ENCODE results near the gene BABAM1. TPM values are rescaled to one million over a fixed set of nuclear protein-coding genes. Genes with fewer than 3 reads are reported as not detected.

BABAM1 gene
- total RNA-seq, 1 experiment from 2014 or later, result 93.3 TPM

DNA sequence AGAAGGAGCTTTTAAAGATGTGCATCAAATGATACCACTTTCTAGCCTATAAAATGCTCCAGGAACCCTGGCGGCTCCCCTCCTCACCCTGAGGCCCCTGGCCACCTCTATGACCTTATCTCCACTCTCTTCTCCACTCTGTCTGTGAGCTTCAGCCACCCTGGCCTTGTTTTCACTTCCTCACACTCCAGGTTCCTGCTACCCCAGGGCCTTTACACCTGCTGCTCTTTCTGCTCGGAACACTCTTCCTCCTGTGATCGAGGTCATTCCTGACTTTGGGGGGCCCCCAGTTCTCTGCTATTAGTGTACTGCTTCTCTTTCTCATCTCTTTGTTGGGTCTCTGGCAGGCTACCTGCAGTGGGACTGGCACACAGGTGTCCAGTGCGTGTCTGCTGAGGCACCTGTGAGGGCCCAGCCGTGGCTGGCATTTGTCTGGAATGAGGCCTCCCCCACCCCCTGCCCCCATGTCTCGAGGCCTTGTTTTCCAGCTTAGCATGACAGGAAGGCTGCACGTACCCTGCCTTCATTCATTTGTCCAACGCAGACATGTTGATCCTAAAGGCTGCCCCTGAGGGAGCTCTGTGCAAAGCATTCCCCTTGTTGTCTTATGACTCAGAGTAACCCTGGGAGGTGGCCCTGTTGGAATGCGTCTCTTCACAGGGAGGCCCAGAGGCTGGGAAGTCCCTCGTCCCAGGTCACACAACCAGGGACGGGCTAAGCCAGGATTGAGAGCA lies 44.4 kb downstream of the BABAM1 start:
- peak overlapping the region; percentile 77 for H3K27ac ChIP-seq (ENCODE audit: low read depth, low read length)
- no peaks in the 10 kb centered on the region for H4K20me1 ChIP-seq (ENCODE audit: insufficient read depth)
- no TSS peak for BruUV-seq (replicated peaks)
- no peaks in the 10 kb centered on the region for H3K9me2 ChIP-seq (ENCODE audit: insufficient read depth)
- H3K36me3 ChIP-seq (ENCODE audit: control insufficient read depth in 1 of 2, insufficient read depth in 2 of 2, low read length in 2 of 2), result peaks cover 8 to 19% of the 10 kb centered on the region in 2 experiments
- TF ChIP-seq SP1 (IDR thresholded peaks at IDR 0.05; ENCODE audit: low read depth), result peak; percentile 43; the same call in 1 of the 2 replicates
- no peak for TF ChIP-seq POLR2AphosphoS5 (IDR thresholded peaks at IDR 0.05; ENCODE audit: low read depth, low read length)
- no peaks in the 10 kb centered on the region for H3K9me3 ChIP-seq (ENCODE audit: control insufficient read depth in 1 of 2, insufficient read depth in 1 of 2, low read depth in 1 of 2, low read length in 2 of 2)
- H3K4me1 ChIP-seq (ENCODE audit: control insufficient read depth in 1 of 2, insufficient read depth in 2 of 2, low read length in 2 of 2), result peaks cover 37 to 56% of the 10 kb centered on the region in 2 experiments
- peaks cover 52% of the 10 kb centered on the region for H3K79me2 ChIP-seq (ENCODE audit: insufficient read depth, low read length)
- no peaks in the 10 kb centered on the region for H3K27me3 ChIP-seq (ENCODE audit: insufficient read depth, low read length)
- peak overlapping the region; percentile 64 for H3K9ac ChIP-seq (ENCODE audit: low read length)
- H2AFZ ChIP-seq (ENCODE audit: low read depth, low read length, poor library complexity, severe bottlenecking), result no peak overlapping the region
- ChIA-PET RAD21 (ENCODE audit: low non-redundant PET in 1 of 2, low total read pairs in 2 of 2, uncharacterized antibody in 2 of 2, unreplicated experiment in 2 of 2) (no interaction called here), CTCF (interaction anchor here (0.6 kb wide), 1 partner anchor 22 kb away, joined by 3 read pairs; no protein-coding TSS in a partner anchor), POLR2A (no interaction called here)
- no peak for DNase-seq (ENCODE audit: low read depth, low spot score)
- H3K4me3 ChIP-seq (replicated peaks in 1 of 2; ENCODE audit: low read depth in 1 of 2, low read length in 2 of 2), result peak overlapping the region; percentile 24 to 43
- intact Hi-C loops (cut with micrococcal nuclease), result no loop called here
- H3K4me2 ChIP-seq (ENCODE audit: low read length), result peak overlapping the region; percentile 99
- peak; percentile 41 for ATAC-seq

DNA sequence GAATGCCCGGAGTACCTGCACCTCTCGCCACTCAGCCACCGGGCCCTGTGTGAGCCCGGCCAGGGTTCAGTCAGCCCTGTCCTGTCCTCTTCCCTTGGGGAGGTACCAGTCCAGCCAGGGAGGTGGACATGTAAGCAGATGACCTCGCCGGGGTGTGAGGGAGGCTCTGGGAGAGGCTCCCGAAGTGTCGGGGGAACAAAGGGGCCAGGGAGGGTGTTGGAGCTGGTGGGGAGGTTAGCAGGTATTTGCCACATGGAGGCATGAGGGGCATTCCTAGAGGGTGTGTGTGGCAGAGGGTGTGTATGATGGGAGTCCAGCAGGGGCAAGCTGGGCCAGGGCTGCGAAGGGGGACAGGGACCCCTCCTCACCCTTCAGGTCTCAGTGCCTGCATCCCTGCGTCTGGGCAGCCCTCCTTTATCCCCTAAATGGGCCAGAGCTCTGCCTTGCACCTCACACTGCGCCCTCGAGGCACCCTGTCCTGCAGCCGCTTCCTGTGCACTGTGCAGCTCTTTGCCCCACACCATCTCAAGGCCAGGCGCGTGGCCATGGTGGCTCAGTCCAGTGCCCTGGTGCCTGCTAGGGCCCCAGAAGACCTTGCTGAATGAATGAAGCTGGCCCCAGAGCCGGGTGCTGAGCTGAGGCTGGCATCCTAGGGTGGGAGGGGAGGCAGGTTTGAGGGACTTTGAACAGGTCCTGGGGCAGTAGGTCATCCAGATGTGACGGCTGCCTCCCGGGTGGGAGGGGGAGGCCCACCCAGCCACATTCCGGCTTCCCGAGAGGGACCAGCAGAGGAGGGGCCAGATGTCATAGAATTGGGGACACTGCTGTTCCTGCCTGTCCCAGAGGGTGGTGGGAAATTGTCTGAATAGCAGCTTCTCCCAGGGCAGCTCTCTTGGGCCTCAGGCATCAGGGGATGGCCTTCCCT lies 45.2 kb downstream of the BABAM1 start:
- no peak overlapping the region for H2AFZ ChIP-seq (ENCODE audit: low read depth, low read length, poor library complexity, severe bottlenecking)
- BruUV-seq (replicated peaks), result no TSS peak
- peak overlapping the region; percentile 64 for H3K9ac ChIP-seq (ENCODE audit: low read length)
- H3K27ac ChIP-seq (ENCODE audit: low read depth, low read length), result peak overlapping the region; percentile 77
- H3K4me2 ChIP-seq (ENCODE audit: low read length), result peak overlapping the region; percentile 99
- H3K4me1 ChIP-seq (ENCODE audit: control insufficient read depth in 1 of 2, insufficient read depth in 2 of 2, low read length in 2 of 2), result peaks cover 38 to 56% of the 10 kb centered on the region in 2 experiments
- peaks cover 47% of the 10 kb centered on the region for H3K79me2 ChIP-seq (ENCODE audit: insufficient read depth, low read length)
- CTCF ChIA-PET, result interaction anchor here (0.6 kb wide), 1 partner anchor 21 kb away, joined by 3 read pairs; no protein-coding TSS in a partner anchor
- H3K36me3 ChIP-seq (ENCODE audit: control insufficient read depth in 1 of 2, insufficient read depth in 2 of 2, low read length in 2 of 2), result peaks cover 8 to 19% of the 10 kb centered on the region in 2 experiments
- intact Hi-C loops (cut with micrococcal nuclease), result no loop called here
- H3K9me3 ChIP-seq (ENCODE audit: control insufficient read depth in 1 of 2, insufficient read depth in 1 of 2, low read depth in 1 of 2, low read length in 2 of 2), result no peaks in the 10 kb centered on the region
- no peaks in the 10 kb centered on the region for H3K27me3 ChIP-seq (ENCODE audit: insufficient read depth, low read length)
- H3K4me3 ChIP-seq (replicated peaks in 1 of 2; ENCODE audit: low read depth in 1 of 2, low read length in 2 of 2), result peak overlapping the region; percentile 24 to 43
- POLR2A ChIA-PET, result no interaction called here
- DNase-seq (ENCODE audit: low read depth, low spot score) (no peak), ATAC-seq (0 out of 2 replicates have a peak, but pooled peaks have one; percentile 0)
- RAD21 ChIA-PET (ENCODE audit: low non-redundant PET in 1 of 2, low total read pairs in 2 of 2, uncharacterized antibody in 2 of 2, unreplicated experiment in 2 of 2), result interaction anchor here in 1 of 2 experiments (0.8 kb wide), 1 partner anchor 20 kb away, joined by 4 read pairs; no protein-coding TSS in a partner anchor
- TF ChIP-seq SRF (IDR thresholded peaks at IDR 0.05; ENCODE audit: low read depth), result no peak
- TF ChIP-seq ZNF274 (IDR thresholded peaks at IDR 0.05; ENCODE audit: low read depth, low read length), result no peak
- peak; percentile 26; the same call in 1 of the 2 replicates for TF ChIP-seq POLR2AphosphoS5 (IDR thresholded peaks at IDR 0.05; ENCODE audit: low read depth, low read length)
- no peak for TF ChIP-seq YY1 (IDR thresholded peaks at IDR 0.05; ENCODE audit: extremely low read depth, insufficient replicate concordance, low read depth, low read length)
- no peak for TF ChIP-seq SP1 (IDR thresholded peaks at IDR 0.05; ENCODE audit: low read depth)
- H3K9me2 ChIP-seq (ENCODE audit: insufficient read depth), result no peaks in the 10 kb centered on the region
- H4K20me1 ChIP-seq (ENCODE audit: insufficient read depth), result no peaks in the 10 kb centered on the region
